GM12878 (cell line): ENCODE data around the gene MXD4. TPM values are rescaled to one million over a fixed set of nuclear protein-coding genes. Genes with fewer than 3 reads are reported as not detected.

Experiments used
- ATAC-seq: fragments of 200-7000 bp; cut with Tn5 transposase; 3 replicates; pipeline ENCODE4 v1.9.1; 2020; ENCODE audit warnings: mild to moderate bottlenecking, moderate library complexity
- BruUV-seq: library from RNA; stranded (reverse); fragments of 400-500 nt; replicated peaks from 2 replicates; lab custom pipeline; 2021; lab: Mats Ljungman, UMichigan
- CTCF ChIA-PET: fragments of 300-600 bp; sonication (Branson Sonifier 250); formaldehyde crosslinking; extraction: SDS; loops from one replicate; lab custom pipeline; 2021; ENCODE audit warnings: inconsistent platforms; lab: Yijun Ruan, JAX
- POLR2A ChIA-PET: fragments of 350-600 bp; formaldehyde crosslinking; extraction: SDS; loops from one replicate; lab custom pipeline; 2021; ENCODE audit warnings: inconsistent platforms; lab: Charles Lee
- RAD21 ChIA-PET: fragments of 300-600 bp; sonication (Branson Sonifier 250); formaldehyde crosslinking; loops from one replicate; lab custom pipeline; 2023; ENCODE audit warnings: antibody characterized with exemption; ENCODE audit not compliant: unreplicated experiment; lab: Charles Lee
- SMC1A ChIA-PET: fragments of 300-600 bp; sonication (Branson Sonifier 250); formaldehyde crosslinking; loops from one replicate; lab custom pipeline; 2023; ENCODE audit not compliant: unreplicated experiment, uncharacterized antibody; lab: Charles Lee
- DNase-seq: peaks from one replicate; pipeline ENCODE4 v3.0.0-alpha.2; 2011; ENCODE audit warnings: low read depth, low spot score
- FAIRE-seq: peaks from 3 replicates; lab custom pipeline; 2011; peaks lifted over from hg19 to GRCh38; lab: Jason Lieb, UNC
- H2AFZ ChIP-seq: 2 replicates; pipeline ENCODE4 v1.6.0; 2011; ENCODE audit warnings: low read depth, low read length, control low read depth; ENCODE audit not compliant: control insufficient read depth
- H3K27ac ChIP-seq: 2 replicates; pipeline ENCODE4 v1.5.1; 2011; ENCODE audit warnings: control low read depth; ENCODE audit not compliant: control insufficient read depth, insufficient read depth
- H3K27me3 ChIP-seq, 2 experiments: replicated peaks in 1 of 2; 2 replicates each; pipeline versions ENCODE4 v1.6.0 to v1.6.1; 2011; ENCODE audit warnings: low read length in 1 of 2; ENCODE audit not compliant: control insufficient read depth in 2 of 2, insufficient read depth in 2 of 2
- H3K36me3 ChIP-seq, 2 experiments: 2 replicates each; pipeline ENCODE4 v1.5.1; 2011; ENCODE audit warnings: low read length in 1 of 2; ENCODE audit not compliant: control insufficient read depth in 2 of 2, insufficient read depth in 2 of 2
- H3K4me1 ChIP-seq: 2 replicates; pipeline ENCODE4 v1.6.1; 2011; ENCODE audit warnings: mild to moderate bottlenecking, low read length, moderate library complexity, mixed read lengths; ENCODE audit not compliant: control insufficient read depth, insufficient read depth
- H3K4me2 ChIP-seq: 2 replicates; pipeline ENCODE4 v1.6.0; 2011; ENCODE audit warnings: control low read depth; ENCODE audit not compliant: control insufficient read depth, insufficient read depth
- H3K4me3 ChIP-seq: fragments of 200-600 bp; sonication (generic); 2 replicates; pipeline ENCODE4 v1.5.1; 2016
- H3K79me2 ChIP-seq: 2 replicates; pipeline ENCODE4 v1.6.0; 2011; ENCODE audit warnings: low read length; ENCODE audit not compliant: control insufficient read depth, insufficient read depth
- H3K9ac ChIP-seq: 2 replicates; pipeline ENCODE4 v1.8.0; 2011; ENCODE audit warnings: low read length, control low read depth, mixed read lengths; ENCODE audit not compliant: control insufficient read depth, insufficient read depth
- H3K9me3 ChIP-seq: replicated peaks from 3 replicates; pipeline ENCODE4 v1.5.1; 2011; ENCODE audit warnings: mild to moderate bottlenecking, low read length; ENCODE audit not compliant: control insufficient read depth, insufficient read depth
- H4K20me1 ChIP-seq: 2 replicates; pipeline ENCODE4 v1.6.0; 2011; ENCODE audit not compliant: control insufficient read depth, insufficient read depth
- ATF7 ChIP-seq: fragments of 450-650 bp; IDR thresholded peaks from 2 replicates; pipeline ENCODE4 v1.6.1; 2016; ENCODE audit warnings: low read depth, mild to moderate bottlenecking
- BMI1 ChIP-seq: fragments of 450-650 bp; IDR thresholded peaks from 2 replicates; pipeline ENCODE4 v1.6.1; 2016; ENCODE audit warnings: mild to moderate bottlenecking, moderate library complexity, borderline replicate concordance
- KDM1A ChIP-seq: fragments of 200-600 bp; sonication (generic); IDR thresholded peaks from 2 replicates; pipeline ENCODE4 v1.6.1; 2016; ENCODE audit warnings: borderline replicate concordance
- USF2 ChIP-seq: IDR thresholded peaks from 2 replicates; pipeline ENCODE4 v1.6.1; 2011; ENCODE audit warnings: low read depth, low read length, improper control_type of control experiment, borderline replicate concordance
- ZNF687 ChIP-seq: fragments of 450-650 bp; IDR thresholded peaks from 2 replicates; pipeline ENCODE4 v1.6.1; 2017; ENCODE audit warnings: mild to moderate bottlenecking, moderate library complexity
- WGBS: methylation state at CpG from one replicate; pipeline ENCODE4 v1.1.6; 2016; ENCODE audit warnings: low lambda C conversion rate; ENCODE audit not compliant: insufficient replicate concordance, insufficient coverage; ENCODE audit errors: missing lambda C conversion rate; 5-methylcytosine and 5-hydroxymethylcytosine counted together
- in situ Hi-C: fragments of 300-500 bp; cut with MboI; formaldehyde crosslinking; loops from 9 replicates; pipeline ENCODE4 v1.14.3; 2018; ENCODE audit warnings: mixed read lengths
- intact Hi-C: fragments of 100-400 bp; cut with micrococcal nuclease; formaldehyde crosslinking; loops from one replicate; pipeline ENCODE4 v1.14.2; 2022; ENCODE audit not compliant: unreplicated experiment
- polyA plus RNA-seq, 11 experiments: library from polyadenylated mRNA; depleted of rRNA in 4 of 11; unstranded in 6 of 11; stranded (reverse) in 5 of 11; fragments of >200 nt; fragmentation: Nextera tagmentation in 4 of 11; fragmentation: Illumina TruSeq in 1 of 11; extraction: Ambion mirVana in 4 of 11; extraction: Trizol in 1 of 11; gene quantifications; 1 replicate in 1 of 11; 2 replicates in 10 of 11; pipeline versions ENCODE4 v1.2.1 to v1.2.3, GENCODE V29; 2011 to 2016; ENCODE audit warnings: inconsistent platforms in 2 of 11, missing spikeins in 2 of 11, low read depth in 1 of 11
- total RNA-seq, 4 experiments: library from RNA; depleted of rRNA in 3 of 4; stranded (reverse); fragments of >200 nt in 3 of 4; fragmentation: Illumina TruSeq in 1 of 4; extraction: Trizol in 1 of 4; gene quantifications; 2 replicates each; pipeline versions ENCODE4 v1.2.1 to v1.2.3, GENCODE V29; 2013 to 2021

MXD4 gene
- total and polyA plus RNA-seq, 10 of the 15 experiments (the other 5 are each of a cell fraction or from before 2014, with no cell fraction given): 0.21 to 25.6 (median 5.2) TPM

GRCh38 chr4:2267841-2268240 lies 5.9 kb upstream of the MXD4 start:
- 33% methylated on average over 12 of the region's 12 CpGs for WGBS
- no TSS peak for BruUV-seq
- H3K4me1 ChIP-seq: no peaks in the 10 kb centered on the region
- H4K20me1 ChIP-seq: no peaks in the 10 kb centered on the region
- ChIA-PET CTCF (no interaction called here), SMC1A (no interaction called here), RAD21 (no interaction called here), POLR2A (no interaction called here)
- intact Hi-C loops: loop anchor here (10.0 kb wide), 1 partner anchor 807 kb away; the partner anchor contains the start of genes HTT and HTT-AS
- no peak overlapping the region for H2AFZ ChIP-seq
- H3K27ac ChIP-seq: no peak overlapping the region
- H3K4me2 ChIP-seq: no peak overlapping the region
- H3K9me3 ChIP-seq: no peaks in the 10 kb centered on the region
- TF ChIP-seq BMI1: no peak
- TF ChIP-seq KDM1A: no peak
- no peak for TF ChIP-seq ZNF687
- TF ChIP-seq ATF7: no peak
- no peak for TF ChIP-seq USF2
- TF ChIP-seq, all 136 proteins: peak for 0
- Histone ChIP-seq H3K9ac (no peak overlapping the region), H3K27me3 (no peaks in the 10 kb centered on the region), H3K4me3 (no peak overlapping the region), H3K79me2 (no peaks in the 10 kb centered on the region), H3K36me3 (no peaks in the 10 kb centered on the region)
- FAIRE-seq (no peak), ATAC-seq (no peak), DNase-seq (no peak)
- in situ Hi-C loops: no loop called here
